GM18511 (cell line): ENCODE measurements around the gene MPEG1.
A peak's percentile ranks its signal among the peaks of the same experiment; 100 is the strongest.

Experiments
- ATAC-seq: cut with Tn5 transposase; IDR thresholded peaks from one replicate; pipeline ENCODE4 v1.9.1; 2021; ENCODE audit warnings: mild to moderate bottlenecking, moderate library complexity; ENCODE audit not compliant: unreplicated experiment

MPEG1 gene

GRCh38 chr11:59218319-59218718 lies 5.6 kb upstream of the MPEG1 start:
- no peak for ATAC-seq

GRCh38 chr11:59216641-59217564 lies 4.2 kb upstream of the MPEG1 start:
- ATAC-seq: peak; percentile 87

GRCh38 chr11:59214141-59214893 lies 1.6 kb upstream of the MPEG1 start:
- ATAC-seq: no peak

- ATAC-seq: no peak
Measured at GRCh38 chr11:59212222-59212621, 505 bp downstream of the MPEG1 start.

GRCh38 chr11:59208956-59209355 lies 3.8 kb downstream of the MPEG1 start:
- ATAC-seq: no peak

GRCh38 chr11:59207988-59208451 lies 4.7 kb downstream of the MPEG1 start:
- ATAC-seq: peak; percentile 72

- no peak for ATAC-seq
Measured at GRCh38 chr11:59206635-59207034, 6.1 kb downstream of the MPEG1 start.

GRCh38 chr11:59205648-59206047 lies 7.1 kb downstream of the MPEG1 start:
- no peak for ATAC-seq

GRCh38 chr11:59204746-59205145 lies 8.0 kb downstream of the MPEG1 start:
- ATAC-seq: no peak

GRCh38 chr11:59201353-59201752 lies 11.4 kb downstream of the MPEG1 start:
- no peak for ATAC-seq

- ATAC-seq: peak; percentile 66
Measured at GRCh38 chr11:59200423-59200746, 12.3 kb downstream of the MPEG1 start.

- ATAC-seq: peak; percentile 75
Measured at GRCh38 chr11:59199546-59200422, 12.9 kb downstream of the MPEG1 start.

GRCh38 chr11:59198726-59199125 lies 14.0 kb downstream of the MPEG1 start:
- no peak for ATAC-seq

- no peak for ATAC-seq
Measured at GRCh38 chr11:59197991-59198390, 14.7 kb downstream of the MPEG1 start.

GRCh38 chr11:59196777-59197176 lies 15.9 kb downstream of the MPEG1 start:
- no peak for ATAC-seq

GRCh38 chr11:59195586-59195985 lies 17.1 kb downstream of the MPEG1 start:
- ATAC-seq: no peak

GRCh38 chr11:59193587-59194130 lies 19.1 kb downstream of the MPEG1 start:
- no peak for ATAC-seq

GRCh38 chr11:59192446-59193020 lies 20.2 kb downstream of the MPEG1 start:
- ATAC-seq: no peak

GRCh38 chr11:59191890-59192289 lies 20.8 kb downstream of the MPEG1 start:
- no peak for ATAC-seq

- no peak for ATAC-seq
Measured at GRCh38 chr11:59191095-59191494, 21.6 kb downstream of the MPEG1 start.
